Left renal pelvis (tissue), 4 donors: Measurements from ENCODE around the gene NT5C3A. TPM values are rescaled to one million over a fixed set of nuclear protein-coding genes. Genes with fewer than 3 reads are reported as not detected.

ENCODE experiments used
- DNase-seq, 4 donors: peaks; one replicate each; pipeline ENCODE4 v3.0.0-alpha.2; 2013; ENCODE audit warnings: low read depth in 4 of 4, low spot score in 3 of 4
- polyA plus RNA-seq, 4 donors: library from polyadenylated mRNA; unstranded; fragments of 120-200 nt; gene quantifications; one replicate each; pipeline ENCODE4 v1.2.1, GENCODE V29; 2013; ENCODE audit not compliant: insufficient read length in 4 of 4

NT5C3A gene
- polyA plus RNA-seq, 4 donors: 35.0 to 42.8 (median 36.8) TPM

DNA sequence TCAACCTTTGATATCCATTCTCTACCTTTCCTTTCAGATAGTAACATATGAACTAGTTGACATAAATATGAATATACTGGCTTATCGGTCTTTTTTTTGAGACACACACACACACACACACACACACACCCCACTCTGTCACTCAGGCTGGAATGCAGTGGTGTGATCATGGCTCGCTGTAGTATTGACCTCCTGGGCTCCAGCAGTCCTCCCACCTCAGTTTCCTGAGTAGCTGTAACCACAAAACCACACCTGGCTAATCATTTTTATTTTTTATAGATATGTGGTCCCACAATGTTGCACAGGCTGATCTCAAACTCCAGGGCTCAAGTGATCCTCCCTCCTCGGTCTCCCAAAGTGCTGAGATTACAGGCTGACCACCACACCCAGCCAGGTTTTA lies 14.2 kb upstream of the NT5C3A start:
- DNase-seq: no peak

DNA sequence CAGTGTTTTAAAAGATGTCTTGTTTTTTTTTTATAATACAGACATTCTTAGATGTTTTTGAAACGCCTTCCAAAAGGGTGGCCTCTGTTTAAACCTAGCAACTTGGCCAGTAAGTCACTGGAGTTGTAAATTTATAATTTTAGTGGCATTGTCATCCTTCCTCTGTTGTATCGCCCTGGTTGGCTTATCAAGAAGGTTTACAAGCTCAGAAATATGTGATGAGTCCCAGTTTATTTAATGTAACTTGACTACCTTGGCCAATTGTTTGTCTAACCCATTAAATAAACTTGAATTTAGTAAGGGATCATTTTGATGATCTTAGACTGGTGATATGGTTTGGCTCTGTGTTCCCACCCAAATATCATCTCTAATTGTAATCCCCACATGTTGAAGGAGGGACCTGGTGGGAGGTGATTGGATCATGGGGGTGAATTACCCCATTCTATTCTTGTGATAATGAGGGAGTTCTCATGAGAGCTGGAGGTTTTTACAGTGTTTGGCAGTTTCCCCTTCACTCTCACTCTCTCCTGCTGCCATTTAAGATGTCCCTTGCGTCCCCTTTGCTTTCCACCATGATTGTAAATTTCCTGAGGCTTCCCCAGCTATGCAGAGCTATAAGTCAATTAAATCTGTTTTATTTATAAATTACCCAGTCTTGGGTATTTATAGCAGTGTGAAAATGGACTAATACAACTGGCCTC lies 13.4 kb upstream of the NT5C3A start:
- DNase-seq: no peak

- no peak for DNase-seq
These were observed 10.7 kb upstream of the NT5C3A start for GRCh38 chr7:33073243-33073642.

DNA sequence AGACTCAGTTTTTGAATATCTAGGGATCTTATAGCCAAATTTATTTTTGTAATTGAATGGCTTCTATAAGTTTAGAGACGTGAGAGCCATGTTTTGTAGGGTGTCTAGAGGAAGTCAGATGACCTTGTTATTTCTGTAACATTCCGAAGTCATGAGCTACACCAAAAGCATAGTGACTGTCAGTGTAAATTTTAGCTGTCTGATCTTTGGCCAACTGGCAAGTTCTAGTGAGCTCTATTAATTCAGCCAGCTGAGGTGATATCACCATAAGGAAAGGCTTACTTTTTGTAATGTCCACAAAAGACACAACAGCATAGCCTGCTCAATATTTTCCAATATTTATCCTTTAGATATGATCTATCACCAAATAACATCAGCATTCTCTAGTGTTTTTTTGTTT lies 9.9 kb upstream of the NT5C3A start:
- DNase-seq: peak in 3 of 4 donors; percentile 24 to 39 (median 33)

- no peak for DNase-seq
These were observed 8.3 kb upstream of the NT5C3A start for GRCh38 chr7:33070831-33071230.

DNA sequence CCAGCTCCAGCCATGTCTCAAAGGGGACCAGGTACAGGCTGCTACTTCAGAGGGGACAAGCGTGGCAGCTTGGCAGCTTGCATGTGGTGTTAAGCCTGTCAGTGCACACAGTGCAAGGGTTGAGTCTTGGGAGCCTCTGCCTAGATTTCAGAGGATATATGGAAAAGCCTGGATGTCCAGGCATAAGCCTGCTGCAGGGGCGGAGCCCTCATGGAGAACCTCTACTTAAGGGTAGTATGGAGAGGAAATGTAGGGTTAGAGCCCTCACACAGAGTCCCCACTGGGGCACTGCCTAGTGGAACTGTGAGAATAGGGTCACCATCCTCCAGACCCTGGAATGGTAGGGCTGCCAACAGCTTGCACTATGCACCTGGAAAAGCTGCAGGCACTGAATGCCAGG lies 7.7 kb upstream of the NT5C3A start:
- DNase-seq: no peak

DNA sequence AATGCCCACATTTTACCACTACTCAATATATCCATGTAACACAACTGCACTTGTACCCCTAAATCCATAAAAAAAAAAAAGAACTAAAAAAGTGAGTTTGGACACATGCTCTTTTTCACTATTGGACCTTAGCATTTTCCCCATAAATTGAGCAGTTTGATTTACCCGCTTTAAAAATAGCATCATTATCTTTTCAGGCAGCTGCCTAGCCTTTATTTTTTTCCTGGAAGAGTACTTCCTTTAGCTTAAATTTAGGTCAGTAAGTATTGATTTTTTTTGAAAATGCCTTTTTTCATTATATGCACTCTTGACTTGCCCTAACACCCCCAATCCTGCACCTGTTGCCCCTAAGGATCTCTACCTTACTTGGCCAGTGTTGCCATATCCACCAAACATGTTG lies 5.3 kb upstream of the NT5C3A start:
- DNase-seq: no peak

DNA sequence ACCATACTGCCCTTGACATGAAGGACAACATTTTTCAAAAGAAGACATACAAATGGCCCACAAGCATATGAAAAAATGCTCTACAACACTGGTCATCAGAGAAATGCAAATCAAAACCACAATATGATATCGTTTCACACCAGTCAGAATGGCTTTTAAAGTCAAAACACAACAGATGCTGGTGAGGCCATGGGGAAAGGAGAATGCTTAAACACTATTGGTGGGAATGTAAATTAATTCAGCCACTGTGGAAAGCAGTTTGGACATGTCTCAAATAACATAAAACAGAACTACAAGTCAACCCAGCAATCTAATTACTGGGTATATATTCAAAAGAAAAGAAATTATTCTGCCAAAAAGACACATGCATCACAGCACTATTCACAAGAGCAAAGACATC lies 4.2 kb upstream of the NT5C3A start:
- DNase-seq: no peak

DNA sequence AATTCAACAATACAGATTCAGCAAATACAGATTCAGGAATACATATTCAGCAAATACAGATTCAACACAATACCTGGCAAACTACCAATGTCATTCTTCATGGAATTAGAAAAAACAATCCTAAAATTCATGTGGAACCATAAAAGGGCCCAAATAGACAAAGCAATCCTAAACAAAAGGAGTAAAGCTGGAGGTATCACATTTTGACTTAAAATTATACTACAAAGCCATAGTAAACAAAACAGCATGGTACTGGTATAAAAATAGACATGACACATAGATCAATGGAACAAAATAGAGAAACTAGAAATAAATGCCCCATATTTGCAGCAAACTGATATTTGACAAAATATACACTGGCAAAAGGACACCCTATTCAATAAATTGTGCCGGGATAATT lies 3.4 kb upstream of the NT5C3A start:
- DNase-seq: no peak

DNA sequence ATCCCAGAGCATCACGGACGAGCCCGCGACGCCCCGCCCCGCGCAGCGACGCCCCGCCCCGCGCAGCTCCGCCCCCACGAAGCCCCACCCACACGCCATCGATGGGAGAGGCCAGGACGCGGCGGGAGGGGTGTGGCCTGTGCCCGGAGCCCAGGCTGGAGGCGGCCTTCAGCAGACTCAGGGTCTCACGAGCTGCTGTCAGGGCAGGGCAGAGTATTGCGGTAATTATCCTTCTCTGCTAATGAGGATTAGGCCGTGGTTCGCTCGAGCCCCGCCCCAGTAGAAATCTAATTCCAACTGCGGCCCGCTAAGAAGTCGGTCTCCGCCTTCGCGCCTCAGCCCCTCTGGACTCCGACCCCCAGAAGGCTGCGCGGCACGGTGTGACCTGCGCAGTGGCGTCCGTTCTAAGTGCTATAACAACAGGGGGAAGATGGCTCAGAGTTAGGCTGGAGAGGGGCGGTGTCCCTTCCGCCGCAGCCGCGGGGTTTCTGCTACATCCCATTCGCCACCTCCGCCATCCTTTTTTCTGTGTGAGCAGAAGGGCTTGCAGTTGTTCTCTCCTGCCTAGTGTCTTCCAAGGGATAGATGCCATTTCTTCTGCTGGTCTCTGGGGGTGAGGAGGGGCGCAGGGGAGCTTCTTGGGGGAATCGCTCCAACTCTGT lies 337 bp upstream of the NT5C3A start:
- DNase-seq: peak; percentile 87 to 95 (median 89)

- DNase-seq: no peak
These were observed 1.2 kb downstream of the NT5C3A start for GRCh38 chr7:33061282-33061937.

DNA sequence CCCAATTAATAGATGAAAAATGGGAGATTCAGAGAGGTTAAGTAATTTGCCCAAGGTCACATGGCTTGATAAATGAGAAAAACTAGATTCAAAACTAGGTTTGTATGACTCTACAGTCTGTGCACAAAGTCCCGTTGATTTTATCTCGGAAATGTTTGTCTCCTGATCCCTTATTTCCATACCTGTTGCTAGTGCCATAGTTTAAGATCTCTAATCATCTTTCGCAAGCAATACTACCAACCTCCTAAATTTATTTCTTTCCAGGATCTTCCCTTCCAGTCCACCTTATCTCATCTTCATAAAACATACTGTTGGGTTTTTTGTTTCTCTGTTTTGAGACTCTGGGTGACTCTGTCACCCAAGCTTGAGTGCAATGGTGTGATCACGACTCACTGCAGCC lies 2.9 kb downstream of the NT5C3A start:
- DNase-seq: no peak

DNA sequence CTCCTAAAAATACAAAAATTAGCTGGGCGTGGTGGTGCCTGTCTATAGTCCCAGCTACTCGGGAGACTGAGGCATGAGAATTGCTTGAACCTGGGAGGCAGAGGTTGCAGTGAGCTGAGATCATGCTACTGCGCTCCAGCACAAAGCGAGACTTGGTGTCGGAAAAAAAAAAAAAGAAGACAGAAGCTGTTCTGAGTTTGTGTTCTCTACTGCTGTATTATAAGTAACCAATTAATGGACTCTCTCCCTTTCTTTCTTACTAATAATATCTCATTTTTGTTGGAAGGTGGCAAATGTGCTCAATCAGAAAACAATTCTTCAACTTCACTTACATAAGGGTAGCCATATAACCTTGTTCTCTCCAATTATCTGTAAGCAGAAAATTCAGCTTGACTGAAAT lies 7.4 kb downstream of the NT5C3A start:
- DNase-seq: no peak

GRCh38 chr7:33054261-33054964 lies 8.2 kb downstream of the NT5C3A start:
- no peak for DNase-seq

- no peak for DNase-seq
These were observed 8.9 kb downstream of the NT5C3A start for GRCh38 chr7:33053721-33054120.

DNA sequence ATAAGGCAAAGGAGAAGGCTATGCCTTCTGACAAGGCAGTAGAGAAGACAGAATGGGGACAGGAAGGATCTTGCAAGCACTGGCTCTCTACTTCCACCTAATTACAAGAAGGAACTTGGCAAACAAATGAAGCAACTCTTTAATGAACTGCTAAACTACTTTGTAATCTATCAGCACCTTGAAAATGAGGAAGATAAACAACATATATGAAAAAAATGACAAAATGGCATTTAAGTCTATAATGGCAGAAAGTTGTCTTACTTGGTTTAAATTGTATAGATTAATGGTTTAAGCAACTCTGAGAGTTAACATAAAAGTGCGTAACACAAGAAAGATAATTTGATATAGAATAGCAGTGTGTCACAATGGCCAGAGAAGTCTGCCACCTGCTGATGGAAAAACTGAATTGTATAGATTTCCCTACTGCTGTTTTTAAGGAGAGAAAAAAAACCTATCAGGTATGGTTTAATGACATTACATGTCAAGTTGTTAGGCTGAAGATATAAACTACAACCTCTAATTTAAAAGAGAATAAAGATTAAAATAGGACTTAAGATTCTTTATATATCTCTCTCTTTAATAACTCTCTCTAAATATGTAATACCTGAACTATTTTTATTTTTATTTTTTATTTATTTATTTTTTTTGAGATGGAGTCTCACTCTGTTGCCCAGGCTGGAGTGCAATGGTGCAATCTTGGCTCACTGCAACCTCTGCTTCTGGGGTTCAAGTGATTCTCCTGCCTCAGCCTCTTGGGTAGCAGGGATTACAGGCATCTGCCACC lies 11.8 kb downstream of the NT5C3A start:
- no peak for DNase-seq

DNA sequence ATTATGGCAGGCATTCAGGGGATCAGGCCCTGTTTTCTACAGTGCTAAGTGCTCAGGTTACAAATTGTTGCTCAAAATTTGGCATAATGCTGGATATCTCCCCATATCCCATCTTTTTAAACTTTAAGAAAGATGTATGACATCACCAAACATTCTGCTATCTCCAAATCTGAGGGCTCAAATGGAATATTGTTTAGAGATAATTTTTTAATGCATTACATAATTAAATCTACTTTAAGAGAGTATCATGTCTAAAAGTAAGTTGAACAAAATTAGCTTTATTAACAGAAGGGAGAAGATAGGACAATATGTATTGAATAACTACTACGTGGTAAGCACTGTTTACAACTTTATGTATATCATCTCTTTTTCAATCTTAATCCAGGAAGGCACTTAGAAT lies 13.9 kb downstream of the NT5C3A start:
- DNase-seq: no peak

- DNase-seq: no peak
These were observed 14.3 kb downstream of the NT5C3A start for GRCh38 chr7:33048257-33048656.

DNA sequence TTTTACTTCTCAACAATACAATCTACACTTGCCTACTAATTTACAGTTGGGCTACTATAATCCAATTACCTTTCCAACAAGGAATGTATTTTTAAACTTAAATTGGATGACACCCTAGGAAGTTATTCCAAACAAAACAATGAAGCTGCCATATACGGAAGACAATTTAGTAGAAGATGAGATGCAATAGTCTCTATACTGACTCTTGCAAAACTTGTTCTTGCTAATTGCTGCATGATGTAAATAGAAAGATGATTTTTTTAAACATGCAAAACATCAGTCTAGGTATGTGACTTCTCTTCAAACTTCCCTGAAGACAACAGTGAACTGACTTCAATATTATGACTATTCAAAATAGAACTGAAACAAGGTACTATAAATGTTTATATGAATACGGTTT lies 17.6 kb downstream of the NT5C3A start:
- no peak for DNase-seq

- no peak for DNase-seq
These were observed 18.2 kb downstream of the NT5C3A start for GRCh38 chr7:33044401-33044718.
